ENCODE data around the gene TRIM66. TPM values are rescaled to one million over a fixed set of nuclear protein-coding genes. Genes with fewer than 3 reads are reported as not detected.
"Not testable (repeated sequence)": the region's sequence is repeated elsewhere in the genome, so short reads cannot be mapped to it uniquely, and the experiment has no call there.

The TRIM66 gene
- total RNA-seq, 2 experiments from 2014 or later: 22.2 to 23.0 TPM

- peaks cover 61% of the 10 kb centered on the region for H3K4me1 Mint-ChIP-seq
- H3K36me3 Mint-ChIP-seq: peaks cover 88% of the 10 kb centered on the region
- no peaks in the 10 kb centered on the region for H3K27me3 Mint-ChIP-seq
- peak overlapping the region; percentile 96 for H3K4me3 Mint-ChIP-seq
- DNase-seq: no peak
- no peaks in the 10 kb centered on the region for H3K9me3 Mint-ChIP-seq
- peak overlapping the region; percentile 98 for H3K27ac Mint-ChIP-seq
Measured at GRCh38 chr11:8686325-8686724, 3.9 kb upstream of the TRIM66 start.

- Mint-ChIP-seq H3K27me3 (no peaks in the 10 kb centered on the region), H3K36me3 (peaks cover 90% of the 10 kb centered on the region), H3K4me1 (peaks cover 63% of the 10 kb centered on the region), H3K4me3 (peak overlapping the region; percentile 96), H3K9me3 (peaks cover 1% of the 10 kb centered on the region), H3K27ac (peak overlapping the region; percentile 98)
- no peak for DNase-seq
Measured at GRCh38 chr11:8685820-8686219, 3.4 kb upstream of the TRIM66 start.

- DNase-seq: no peak
- Mint-ChIP-seq H3K27me3 (no peaks in the 10 kb centered on the region), H3K9me3 (peaks cover 4% of the 10 kb centered on the region), H3K27ac (peak overlapping the region; percentile 98), H3K36me3 (peaks cover 92% of the 10 kb centered on the region), H3K4me1 (peaks cover 66% of the 10 kb centered on the region), H3K4me3 (peak overlapping the region; percentile 96)
Measured at GRCh38 chr11:8685306-8685705, 2.8 kb upstream of the TRIM66 start.

GRCh38 chr11:8684600-8685290 lies 2.3 kb upstream of the TRIM66 start:
- Mint-ChIP-seq H3K27ac (peak overlapping the region; percentile 98), H3K4me1 (peaks cover 65% of the 10 kb centered on the region)

GRCh38 chr11:8683115-8683807 lies 796 bp upstream of the TRIM66 start:
- Mint-ChIP-seq H3K36me3 (peaks cover 87% of the 10 kb centered on the region), H3K27ac (peak overlapping the region; percentile 98), H3K9me3 (peaks cover 4% of the 10 kb centered on the region), H3K27me3 (no peaks in the 10 kb centered on the region), H3K4me1 (peaks cover 54% of the 10 kb centered on the region), H3K4me3 (peak overlapping the region; percentile 96)
- DNase-seq: peak; percentile 31

More at GRCh38 chr11:8684600-8685290, 2.3 kb upstream of the TRIM66 start:
- Mint-ChIP-seq H3K9me3 (peaks cover 4% of the 10 kb centered on the region), H3K4me3 (peak overlapping the region; percentile 96), H3K36me3 (peaks cover 91% of the 10 kb centered on the region), H3K27me3 (no peaks in the 10 kb centered on the region)
- DNase-seq: no peak

GRCh38 chr11:8681837-8682302 lies 595 bp downstream of the TRIM66 start:
- no peaks in the 10 kb centered on the region for H3K27me3 Mint-ChIP-seq

GRCh38 chr11:8679006-8679405 lies 3.5 kb downstream of the TRIM66 start:
- DNase-seq: no peak
- H3K4me1 Mint-ChIP-seq: peaks cover 24% of the 10 kb centered on the region
- peaks cover 53% of the 10 kb centered on the region for H3K36me3 Mint-ChIP-seq
- no peak overlapping the region for H3K4me3 Mint-ChIP-seq
- H3K9me3 Mint-ChIP-seq: peaks cover 4% of the 10 kb centered on the region
- H3K27me3 Mint-ChIP-seq: no peaks in the 10 kb centered on the region
- H3K27ac Mint-ChIP-seq: no peak overlapping the region

More at GRCh38 chr11:8681837-8682302, 595 bp downstream of the TRIM66 start:
- Mint-ChIP-seq H3K4me3 (peak overlapping the region; percentile 96), H3K4me1 (peaks cover 48% of the 10 kb centered on the region), H3K27ac (peak overlapping the region; percentile 98), H3K36me3 (peaks cover 80% of the 10 kb centered on the region), H3K9me3 (peaks cover 4% of the 10 kb centered on the region)
- DNase-seq: no peak

GRCh38 chr11:8676458-8676857 lies 6.0 kb downstream of the TRIM66 start:
- no peak overlapping the region for H3K27ac Mint-ChIP-seq
- no peak for DNase-seq
- H3K27me3 Mint-ChIP-seq: no peaks in the 10 kb centered on the region
- H3K4me3 Mint-ChIP-seq: no peak overlapping the region
- peaks cover 4% of the 10 kb centered on the region for H3K9me3 Mint-ChIP-seq
- H3K36me3 Mint-ChIP-seq: peaks cover 42% of the 10 kb centered on the region
- peaks cover 21% of the 10 kb centered on the region for H3K4me1 Mint-ChIP-seq

- H3K36me3 Mint-ChIP-seq: peaks cover 33% of the 10 kb centered on the region
- no peak overlapping the region for H3K27ac Mint-ChIP-seq
- no peak for DNase-seq
- peaks cover 9% of the 10 kb centered on the region for H3K4me1 Mint-ChIP-seq
- no peaks in the 10 kb centered on the region for H3K27me3 Mint-ChIP-seq
- H3K4me3 Mint-ChIP-seq: no peak overlapping the region
- H3K9me3 Mint-ChIP-seq: no peaks in the 10 kb centered on the region
Measured at GRCh38 chr11:8674859-8675258, 7.6 kb downstream of the TRIM66 start.

- H3K4me3 Mint-ChIP-seq: no peak overlapping the region
- no peak for DNase-seq
- H3K4me1 Mint-ChIP-seq: peaks cover 6% of the 10 kb centered on the region
- no peaks in the 10 kb centered on the region for H3K9me3 Mint-ChIP-seq
- H3K27ac Mint-ChIP-seq: no peak overlapping the region
- no peaks in the 10 kb centered on the region for H3K27me3 Mint-ChIP-seq
- peaks cover 26% of the 10 kb centered on the region for H3K36me3 Mint-ChIP-seq
Measured at GRCh38 chr11:8672346-8672745, 10.1 kb downstream of the TRIM66 start.

GRCh38 chr11:8671651-8672062 lies 10.8 kb downstream of the TRIM66 start:
- Mint-ChIP-seq H3K4me1 (peaks cover 4% of the 10 kb centered on the region), H3K9me3 (no peaks in the 10 kb centered on the region), H3K27ac (no peak overlapping the region), H3K27me3 (no peaks in the 10 kb centered on the region), H3K4me3 (no peak overlapping the region), H3K36me3 (peaks cover 30% of the 10 kb centered on the region)
- DNase-seq: no peak

- H3K36me3 Mint-ChIP-seq: peaks cover 32% of the 10 kb centered on the region
- peaks cover 2% of the 10 kb centered on the region for H3K4me1 Mint-ChIP-seq
- H3K27me3 Mint-ChIP-seq: no peaks in the 10 kb centered on the region
- H3K27ac Mint-ChIP-seq: no peak overlapping the region
- no peak for DNase-seq
- no peak overlapping the region for H3K4me3 Mint-ChIP-seq
- no peaks in the 10 kb centered on the region for H3K9me3 Mint-ChIP-seq
Measured at GRCh38 chr11:8671193-8671612, 11.3 kb downstream of the TRIM66 start.

GRCh38 chr11:8670081-8670480 lies 12.4 kb downstream of the TRIM66 start:
- not testable (repeated sequence) for H3K4me3 Mint-ChIP-seq, H3K27ac Mint-ChIP-seq, H3K4me1 Mint-ChIP-seq, H3K27me3 Mint-ChIP-seq, DNase-seq, H3K9me3 Mint-ChIP-seq
- peaks cover 35% of the 10 kb centered on the region for H3K36me3 Mint-ChIP-seq

GRCh38 chr11:8665222-8665621 lies 17.2 kb downstream of the TRIM66 start:
- Mint-ChIP-seq H3K27me3 (no peaks in the 10 kb centered on the region), H3K9me3 (no peaks in the 10 kb centered on the region), H3K4me3 (no peak overlapping the region), H3K27ac (no peak overlapping the region), H3K36me3 (peaks cover 28% of the 10 kb centered on the region), H3K4me1 (no peaks in the 10 kb centered on the region)
- no peak for DNase-seq

GRCh38 chr11:8661001-8661795 lies 21.3 kb downstream of the TRIM66 start:
- no peaks in the 10 kb centered on the region for H3K9me3 Mint-ChIP-seq
- peaks cover 16% of the 10 kb centered on the region for H3K36me3 Mint-ChIP-seq
- H3K4me3 Mint-ChIP-seq: no peak overlapping the region
- no peaks in the 10 kb centered on the region for H3K27me3 Mint-ChIP-seq
- H3K4me1 Mint-ChIP-seq: no peaks in the 10 kb centered on the region
- no peak overlapping the region for H3K27ac Mint-ChIP-seq
- no peak for DNase-seq

Data from activated naive CD8-positive, alpha-beta T cell treated with anti-CD3 and anti-CD28 coated beads for 36 hours (primary cell).